Neural crest cell (in vitro differentiated cells): ENCODE results near the gene RALGPS1. TPM values are rescaled to one million over a fixed set of nuclear protein-coding genes. Genes with fewer than 3 reads are reported as not detected.

Experiments
- DNase-seq: peaks from one replicate; pipeline ENCODE4 v3.0.0; 2021; ENCODE audit warnings: low read depth, mixed read lengths, low spot score
- H3K27ac Mint-ChIP-seq: one replicate; pipeline ENCODE4 v1.8.0; 2021; ENCODE audit warnings: mild to moderate bottlenecking, mixed read lengths; ENCODE audit not compliant: unreplicated experiment
- H3K27me3 Mint-ChIP-seq: 2 replicates; pipeline ENCODE4 v1.8.0; 2021; ENCODE audit warnings: low read depth, mild to moderate bottlenecking, mixed read lengths
- H3K36me3 Mint-ChIP-seq: 2 replicates; pipeline ENCODE4 v1.8.0; 2021; ENCODE audit warnings: low read depth, mild to moderate bottlenecking, mixed read lengths
- H3K4me1 Mint-ChIP-seq: 2 replicates; pipeline ENCODE4 v1.8.0; 2021; ENCODE audit warnings: mixed read lengths
- H3K4me3 Mint-ChIP-seq: one replicate; pipeline ENCODE4 v1.8.0; 2021; ENCODE audit warnings: mild to moderate bottlenecking, mixed read lengths
- H3K9me3 Mint-ChIP-seq: 2 replicates; pipeline ENCODE4 v1.8.0; 2021; ENCODE audit warnings: mixed read lengths
- total RNA-seq: library from RNA; stranded (reverse); gene quantifications from 2 replicates; pipeline ENCODE4 v1.2.1, GENCODE V29; 2021
- TF ChIP-seq, protein P1 (sequence below): fragments of 200-600 bp; sonication (generic); conservative IDR thresholded peaks from 2 replicates; pipeline ENCODE4 v1.5.0; 2021; ENCODE audit warnings: antibody characterized with exemption, mild to moderate bottlenecking

Gene RALGPS1
- total RNA-seq, 1 donor from 2014 or later: 11.7 TPM

GRCh38 chr9:127149463-127150390, 235.1 kb downstream of the RALGPS1 start:
- Mint-ChIP-seq H3K9me3 (peaks cover 3% of the 10 kb centered on the region), H3K4me1 (no peaks in the 10 kb centered on the region), H3K36me3 (no peaks in the 10 kb centered on the region), H3K27me3 (no peaks in the 10 kb centered on the region), H3K4me3 (no peak overlapping the region), H3K27ac (no peak overlapping the region)
- DNase-seq: no peak
- TF ChIP-seq, protein P1, sequence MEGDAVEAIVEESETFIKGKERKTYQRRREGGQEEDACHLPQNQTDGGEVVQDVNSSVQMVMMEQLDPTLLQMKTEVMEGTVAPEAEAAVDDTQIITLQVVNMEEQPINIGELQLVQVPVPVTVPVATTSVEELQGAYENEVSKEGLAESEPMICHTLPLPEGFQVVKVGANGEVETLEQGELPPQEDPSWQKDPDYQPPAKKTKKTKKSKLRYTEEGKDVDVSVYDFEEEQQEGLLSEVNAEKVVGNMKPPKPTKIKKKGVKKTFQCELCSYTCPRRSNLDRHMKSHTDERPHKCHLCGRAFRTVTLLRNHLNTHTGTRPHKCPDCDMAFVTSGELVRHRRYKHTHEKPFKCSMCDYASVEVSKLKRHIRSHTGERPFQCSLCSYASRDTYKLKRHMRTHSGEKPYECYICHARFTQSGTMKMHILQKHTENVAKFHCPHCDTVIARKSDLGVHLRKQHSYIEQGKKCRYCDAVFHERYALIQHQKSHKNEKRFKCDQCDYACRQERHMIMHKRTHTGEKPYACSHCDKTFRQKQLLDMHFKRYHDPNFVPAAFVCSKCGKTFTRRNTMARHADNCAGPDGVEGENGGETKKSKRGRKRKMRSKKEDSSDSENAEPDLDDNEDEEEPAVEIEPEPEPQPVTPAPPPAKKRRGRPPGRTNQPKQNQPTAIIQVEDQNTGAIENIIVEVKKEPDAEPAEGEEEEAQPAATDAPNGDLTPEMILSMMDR: no peak

GRCh38 chr9:127153501-127153900, 238.9 kb downstream of the RALGPS1 start:
- H3K27ac Mint-ChIP-seq: peak overlapping the region; percentile 53
- H3K4me3 Mint-ChIP-seq: no peak overlapping the region
- DNase-seq: no peak

GRCh38 chr9:127154003-127154389, 239.4 kb downstream of the RALGPS1 start:
- Mint-ChIP-seq H3K36me3 (no peaks in the 10 kb centered on the region), H3K27ac (no peak overlapping the region), H3K9me3 (no peaks in the 10 kb centered on the region), H3K27me3 (no peaks in the 10 kb centered on the region), H3K4me3 (no peak overlapping the region), H3K4me1 (peaks cover under 1% of the 10 kb centered on the region)
- TF ChIP-seq, protein P1: no peak
- no peak for DNase-seq

More at GRCh38 chr9:127153501-127153900, 238.9 kb downstream of the RALGPS1 start:
- TF ChIP-seq, protein P1: no peak
- H3K27me3 Mint-ChIP-seq: no peaks in the 10 kb centered on the region
- no peaks in the 10 kb centered on the region for H3K9me3 Mint-ChIP-seq
- no peaks in the 10 kb centered on the region for H3K4me1 Mint-ChIP-seq
- H3K36me3 Mint-ChIP-seq: no peaks in the 10 kb centered on the region

GRCh38 chr9:127154390-127155191, 240.0 kb downstream of the RALGPS1 start:
- Mint-ChIP-seq H3K4me1 (peaks cover 6% of the 10 kb centered on the region), H3K36me3 (no peaks in the 10 kb centered on the region), H3K4me3 (no peak overlapping the region), H3K27me3 (no peaks in the 10 kb centered on the region), H3K27ac (no peak overlapping the region), H3K9me3 (no peaks in the 10 kb centered on the region)
- no peak for DNase-seq
- TF ChIP-seq, protein P1: no peak

DNA sequence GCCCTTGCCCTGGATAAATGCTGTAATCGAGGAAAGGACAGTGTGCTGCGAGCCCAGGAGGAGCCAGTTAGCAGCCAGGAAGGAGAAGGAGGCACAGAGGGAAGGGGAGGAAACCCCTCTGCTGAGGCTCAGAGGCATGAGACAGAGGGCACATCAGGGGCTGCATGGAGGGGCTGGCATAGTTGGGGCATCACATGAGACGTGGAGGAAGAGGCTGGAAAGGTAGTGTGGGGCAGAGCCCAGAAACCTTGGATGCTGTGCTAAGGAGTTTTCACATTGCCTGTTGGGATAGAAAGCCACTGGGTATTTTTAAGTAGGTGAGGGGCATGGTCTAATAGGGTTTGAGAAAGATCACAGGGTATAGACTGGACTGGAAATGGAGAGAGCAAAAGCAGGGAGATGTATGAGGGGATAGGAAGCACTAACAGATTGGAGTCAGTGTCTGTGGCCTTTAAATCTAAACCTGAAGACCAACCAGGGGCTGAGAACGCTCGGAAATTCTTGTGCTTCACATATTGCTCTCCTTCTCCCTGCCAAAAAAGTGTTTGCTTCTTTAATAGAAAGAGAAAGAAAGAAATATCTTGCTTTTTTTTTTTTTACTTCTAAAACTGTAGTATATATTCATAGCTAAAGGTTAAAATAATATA, 240.9 kb downstream of the RALGPS1 start:
- H3K4me1 Mint-ChIP-seq: peaks cover 9% of the 10 kb centered on the region
- DNase-seq: no peak
- no peak overlapping the region for H3K27ac Mint-ChIP-seq
- no peaks in the 10 kb centered on the region for H3K27me3 Mint-ChIP-seq
- H3K36me3 Mint-ChIP-seq: no peaks in the 10 kb centered on the region
- no peak overlapping the region for H3K4me3 Mint-ChIP-seq
- TF ChIP-seq, protein P1: no peak
- H3K9me3 Mint-ChIP-seq: no peaks in the 10 kb centered on the region
